GM12801 (cell line): Measurements from ENCODE around the gene SRRM1.

Source experiments
- CTCF ChIP-seq: IDR thresholded peaks from one replicate; pipeline ENCODE4 v1.5.1; 2011; ENCODE audit warnings: control low read depth; ENCODE audit not compliant: insufficient read length; ENCODE audit errors: extremely low read depth

The SRRM1 gene

GRCh38 chr1:24635195-24635843, 7.8 kb upstream of the SRRM1 start:
- TF ChIP-seq CTCF: no peak

- no peak for TF ChIP-seq CTCF
These were observed 6.3 kb upstream of the SRRM1 start for GRCh38 chr1:24636661-24637357.

GRCh38 chr1:24639094-24639493, 4.0 kb upstream of the SRRM1 start:
- no peak for TF ChIP-seq CTCF

- TF ChIP-seq CTCF: no peak
These were observed 3.2 kb upstream of the SRRM1 start for GRCh38 chr1:24639881-24640280.

GRCh38 chr1:24640288-24640687, 2.8 kb upstream of the SRRM1 start:
- TF ChIP-seq CTCF: no peak

GRCh38 chr1:24641646-24642151, 1.4 kb upstream of the SRRM1 start:
- TF ChIP-seq CTCF: no peak

GRCh38 chr1:24643363-24644099, 429 bp downstream of the SRRM1 start:
- no peak for TF ChIP-seq CTCF
